ENCODE measurements around the gene CPTP. TPM values are rescaled to one million over a fixed set of nuclear protein-coding genes. Genes with fewer than 3 reads are reported as not detected.
A peak's percentile ranks its signal among the peaks of the same experiment; 100 is the strongest.

The CPTP gene
- total RNA-seq, 4 donors from 2014 or later: 10.7 to 94.0 (median 84.6) TPM

DNA sequence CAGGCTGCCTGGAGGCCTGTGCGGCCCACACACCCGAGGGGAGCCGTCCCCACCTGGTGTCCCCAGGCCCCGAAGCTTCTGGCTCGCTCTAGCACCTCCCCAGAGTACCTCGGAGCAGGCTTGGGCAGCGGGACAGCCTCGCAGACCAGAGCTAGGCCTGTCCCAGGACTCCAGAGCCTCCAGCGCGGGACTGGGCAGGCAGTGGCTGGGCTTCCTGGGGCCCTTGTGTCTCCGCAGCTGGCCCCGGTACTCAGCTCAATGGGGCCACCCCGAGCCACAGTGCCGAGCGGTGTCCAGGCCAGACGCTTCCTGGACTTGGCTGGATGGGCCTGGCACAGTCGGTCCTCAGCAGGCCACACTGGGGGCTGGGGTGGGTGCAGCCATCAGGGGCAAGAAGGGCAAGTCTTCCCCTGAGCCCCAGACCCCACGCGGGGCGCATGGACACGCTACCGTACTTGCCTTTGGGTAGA is 39.5 kb upstream of the CPTP start:
- H3K4me1 ChIP-seq: peaks cover 0 to 38% (median 2%) of the 10 kb centered on the region in 4 donors
- H3K27ac ChIP-seq: no peak overlapping the region
- H3K27me3 ChIP-seq: no peaks in the 10 kb centered on the region
- no peak for DNase-seq
- H3K9me3 ChIP-seq: no peaks in the 10 kb centered on the region
- no peak for TF ChIP-seq POLR2A (IDR thresholded peaks at IDR 0.05)
- TF ChIP-seq, protein P1, sequence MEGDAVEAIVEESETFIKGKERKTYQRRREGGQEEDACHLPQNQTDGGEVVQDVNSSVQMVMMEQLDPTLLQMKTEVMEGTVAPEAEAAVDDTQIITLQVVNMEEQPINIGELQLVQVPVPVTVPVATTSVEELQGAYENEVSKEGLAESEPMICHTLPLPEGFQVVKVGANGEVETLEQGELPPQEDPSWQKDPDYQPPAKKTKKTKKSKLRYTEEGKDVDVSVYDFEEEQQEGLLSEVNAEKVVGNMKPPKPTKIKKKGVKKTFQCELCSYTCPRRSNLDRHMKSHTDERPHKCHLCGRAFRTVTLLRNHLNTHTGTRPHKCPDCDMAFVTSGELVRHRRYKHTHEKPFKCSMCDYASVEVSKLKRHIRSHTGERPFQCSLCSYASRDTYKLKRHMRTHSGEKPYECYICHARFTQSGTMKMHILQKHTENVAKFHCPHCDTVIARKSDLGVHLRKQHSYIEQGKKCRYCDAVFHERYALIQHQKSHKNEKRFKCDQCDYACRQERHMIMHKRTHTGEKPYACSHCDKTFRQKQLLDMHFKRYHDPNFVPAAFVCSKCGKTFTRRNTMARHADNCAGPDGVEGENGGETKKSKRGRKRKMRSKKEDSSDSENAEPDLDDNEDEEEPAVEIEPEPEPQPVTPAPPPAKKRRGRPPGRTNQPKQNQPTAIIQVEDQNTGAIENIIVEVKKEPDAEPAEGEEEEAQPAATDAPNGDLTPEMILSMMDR (IDR thresholded peaks at IDR 0.05): no peak
- no peak overlapping the region for H3K4me3 ChIP-seq
- H3K36me3 ChIP-seq: no peaks in the 10 kb centered on the region

DNA sequence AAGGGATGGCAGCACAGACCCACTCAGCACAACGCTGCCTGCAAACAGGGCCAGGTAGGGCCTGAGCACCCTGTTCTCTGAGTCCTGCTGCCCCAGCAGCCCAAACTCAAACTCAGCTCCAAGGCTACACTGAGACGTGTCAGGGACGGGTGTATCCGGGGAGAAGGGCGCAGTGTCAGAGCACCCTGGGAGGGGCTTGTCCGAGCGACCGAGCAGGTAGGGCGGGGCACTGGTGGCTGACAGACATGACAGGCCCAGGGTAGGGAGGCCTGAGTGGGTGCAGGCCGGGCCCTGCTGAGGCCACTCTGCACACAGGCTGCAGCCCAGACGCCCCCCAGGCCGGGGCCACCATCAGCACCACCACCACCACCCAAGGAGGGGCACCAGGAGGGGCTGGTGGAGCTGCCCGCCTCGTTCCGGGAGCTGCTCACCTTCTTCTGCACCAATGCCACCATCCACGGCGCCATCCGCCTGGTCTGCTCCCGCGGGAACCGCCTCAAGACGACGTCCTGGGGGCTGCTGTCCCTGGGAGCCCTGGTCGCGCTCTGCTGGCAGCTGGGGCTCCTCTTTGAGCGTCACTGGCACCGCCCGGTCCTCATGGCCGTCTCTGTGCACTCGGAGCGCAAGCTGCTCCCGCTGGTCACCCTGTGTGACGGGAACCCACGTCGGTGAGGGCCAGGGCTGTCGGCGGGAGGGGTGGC is 38.8 kb upstream of the CPTP start:
- no peak for DNase-seq
- Histone ChIP-seq H3K4me1 (peaks cover 0 to 35% (median 2%) of the 10 kb centered on the region in 4 donors), H3K27me3 (no peaks in the 10 kb centered on the region), H3K4me3 (no peak overlapping the region), H3K27ac (no peak overlapping the region), H3K9me3 (no peaks in the 10 kb centered on the region), H3K36me3 (no peaks in the 10 kb centered on the region)
- TF ChIP-seq POLR2A (IDR thresholded peaks at IDR 0.05): no peak
- TF ChIP-seq, protein P1 (IDR thresholded peaks at IDR 0.05): no peak

DNA sequence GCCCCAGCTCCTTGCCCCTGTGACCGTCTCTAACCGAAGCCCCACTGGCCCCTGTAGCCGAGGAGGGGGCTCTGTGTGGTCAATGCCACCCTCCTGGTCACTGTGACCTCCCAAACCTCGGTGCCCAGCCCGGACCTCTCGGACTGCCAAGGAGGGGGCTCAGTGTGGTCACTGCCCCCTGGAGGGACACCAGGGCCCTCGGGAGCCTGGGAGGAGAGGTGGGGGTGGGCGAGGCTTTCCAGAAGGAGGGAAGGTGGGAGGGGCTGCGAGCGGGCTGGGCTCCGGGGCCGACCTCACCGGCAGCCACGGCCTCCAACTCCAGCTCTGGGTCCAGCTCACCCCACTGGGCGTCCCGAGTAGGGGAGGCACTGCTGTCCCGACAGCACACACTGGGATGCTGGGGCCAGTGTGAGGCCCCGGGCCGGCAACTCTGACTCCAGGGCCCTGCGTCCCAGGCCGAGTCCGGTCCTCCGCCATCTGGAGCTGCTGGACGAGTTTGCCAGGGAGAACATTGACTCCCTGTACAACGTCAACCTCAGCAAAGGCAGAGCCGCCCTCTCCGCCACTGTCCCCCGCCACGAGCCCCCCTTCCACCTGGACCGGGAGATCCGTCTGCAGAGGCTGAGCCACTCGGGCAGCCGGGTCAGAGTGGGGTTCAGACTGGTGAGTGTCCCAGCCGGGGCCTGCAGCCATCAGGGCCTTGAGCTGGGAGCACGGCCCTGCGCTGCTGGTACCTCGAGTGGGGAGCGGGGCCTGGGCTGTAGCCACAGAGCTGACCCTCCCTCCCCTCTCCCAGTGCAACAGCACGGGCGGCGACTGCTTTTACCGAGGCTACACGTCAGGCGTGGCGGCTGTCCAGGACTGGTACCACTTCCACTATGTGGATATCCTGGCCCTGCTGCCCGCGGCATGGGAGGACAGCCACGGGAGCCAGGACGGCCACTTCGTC is 38.0 kb upstream of the CPTP start:
- H3K9me3 ChIP-seq: no peaks in the 10 kb centered on the region
- no peaks in the 10 kb centered on the region for H3K36me3 ChIP-seq
- H3K4me3 ChIP-seq: no peak overlapping the region
- no peak overlapping the region for H3K27ac ChIP-seq
- TF ChIP-seq, protein P1 (IDR thresholded peaks at IDR 0.05): no peak
- TF ChIP-seq POLR2A (IDR thresholded peaks at IDR 0.05): no peak
- H3K27me3 ChIP-seq: no peaks in the 10 kb centered on the region
- DNase-seq: no peak
- peaks cover 0 to 35% (median 4%) of the 10 kb centered on the region in 4 donors for H3K4me1 ChIP-seq

- Histone ChIP-seq H3K9me3 (no peaks in the 10 kb centered on the region), H3K4me1 (peaks cover 0 to 33% (median 5%) of the 10 kb centered on the region in 4 donors), H3K36me3 (no peaks in the 10 kb centered on the region), H3K27ac (no peak overlapping the region), H3K27me3 (no peaks in the 10 kb centered on the region), H3K4me3 (no peak overlapping the region)
- TF ChIP-seq POLR2A (IDR thresholded peaks at IDR 0.05): no peak
- TF ChIP-seq, protein P1 (IDR thresholded peaks at IDR 0.05): no peak
- DNase-seq: no peak
These were observed 37.1 kb upstream of the CPTP start for GRCh38 chr1:1287288-1288110.

- Histone ChIP-seq H3K36me3 (peaks cover 0 to 13% (median 0%) of the 10 kb centered on the region in 3 donors), H3K27me3 (no peaks in the 10 kb centered on the region), H3K4me1 (peaks cover 0 to 30% (median 5%) of the 10 kb centered on the region in 4 donors), H3K27ac (no peak overlapping the region), H3K9me3 (no peaks in the 10 kb centered on the region), H3K4me3 (no peak overlapping the region)
- no peak for TF ChIP-seq POLR2A (IDR thresholded peaks at IDR 0.05)
- TF ChIP-seq, protein P1 (IDR thresholded peaks at IDR 0.05): peak; percentile 42 to 82 (median 74)
- peak; percentile 72 to 88 (median 84) for DNase-seq
These were observed 34.3 kb upstream of the CPTP start for GRCh38 chr1:1290238-1290731.

Data from Peyer's patch (tissue), 4 donors.